OCI-LY3 (cell line): Measurements from ENCODE around the gene NELL1.

ENCODE experiments used
- CTCF ChIP-seq: fragments of 200-600, 300-600 bp; sonication (generic); IDR thresholded peaks from 2 replicates; pipeline ENCODE4 v1.5.1; 2014; ENCODE audit warnings: antibody characterized with exemption, low read length, low read depth
- EZH2phosphoT487 ChIP-seq: fragments of 200-600 bp; shearing (Covaris generic); IDR thresholded peaks from 2 replicates; pipeline ENCODE4 v1.6.1; 2018; ENCODE audit warnings: antibody characterized with exemption, mixed run types, low read depth

GRCh38 chr11:21567645-21568290 lies 898.4 kb downstream of the NELL1 start:
- TF ChIP-seq CTCF (no peak), EZH2phosphoT487 (no peak)
